Articular chondrocyte of knee joint (primary cell): ENCODE data around the gene ADAMTS6. TPM values are rescaled to one million over a fixed set of nuclear protein-coding genes. Genes with fewer than 3 reads are reported as not detected.

ENCODE experiments used
- small RNA-seq: library from RNA; depleted of rRNA; stranded (forward); fragments of <200 nt; gene quantifications from one replicate; pipeline ENCODE3, GENCODE V24; 2012
- total RNA-seq: library from RNA; depleted of rRNA; stranded (reverse); fragments of >200 nt; gene quantifications from 2 replicates; pipeline ENCODE4 v1.2.3, GENCODE V29; 2012

Gene ADAMTS6
- total RNA-seq, result 113 and 165 TPM in 2 replicates

GRCh38 chr5:65481635-65482295 is at the start of gene ADAMTS6:
Gene ADAMTS6 (minus strand): TSS chr5:65481920. CDS start chr5:65473673, 8,247 bp downstream.

Small RNAs within 50 kb of the gene (small RNA-seq; reads per million reads assigned to genes)
- gene RF00019, result not detected

Other genes with a start within 250 kb of the ADAMTS6 start
- gene CENPK, start 81.2 kb upstream of the ADAMTS6 start, total RNA-seq, result 13.3 and 16.1 TPM in 2 replicates
- 58.9 and 61.5 TPM in 2 replicates for gene PPWD1, start 81.4 kb upstream of the ADAMTS6 start, total RNA-seq
- 30.2 and 31.6 TPM in 2 replicates for gene TRIM23, start 142.4 kb upstream of the ADAMTS6 start, total RNA-seq
- 5.5 TPM in 2 replicates for gene SHLD3, start 143.1 kb upstream of the ADAMTS6 start, total RNA-seq
- gene TRAPPC13, start 143.1 kb upstream of the ADAMTS6 start, total RNA-seq, result 29.1 and 32.7 TPM in 2 replicates
- gene SGTB, start 240.2 kb upstream of the ADAMTS6 start, total RNA-seq, result 58.7 and 59.2 TPM in 2 replicates
- 41.0 and 59.8 TPM in 2 replicates for gene NLN, start 240.3 kb upstream of the ADAMTS6 start, total RNA-seq